ENCODE measurements around the gene GRIK3. TPM values are rescaled to one million over a fixed set of nuclear protein-coding genes. Genes with fewer than 3 reads are reported as not detected.

The GRIK3 gene
- total RNA-seq, 1 donor from 2014 or later = not detected

DNA sequence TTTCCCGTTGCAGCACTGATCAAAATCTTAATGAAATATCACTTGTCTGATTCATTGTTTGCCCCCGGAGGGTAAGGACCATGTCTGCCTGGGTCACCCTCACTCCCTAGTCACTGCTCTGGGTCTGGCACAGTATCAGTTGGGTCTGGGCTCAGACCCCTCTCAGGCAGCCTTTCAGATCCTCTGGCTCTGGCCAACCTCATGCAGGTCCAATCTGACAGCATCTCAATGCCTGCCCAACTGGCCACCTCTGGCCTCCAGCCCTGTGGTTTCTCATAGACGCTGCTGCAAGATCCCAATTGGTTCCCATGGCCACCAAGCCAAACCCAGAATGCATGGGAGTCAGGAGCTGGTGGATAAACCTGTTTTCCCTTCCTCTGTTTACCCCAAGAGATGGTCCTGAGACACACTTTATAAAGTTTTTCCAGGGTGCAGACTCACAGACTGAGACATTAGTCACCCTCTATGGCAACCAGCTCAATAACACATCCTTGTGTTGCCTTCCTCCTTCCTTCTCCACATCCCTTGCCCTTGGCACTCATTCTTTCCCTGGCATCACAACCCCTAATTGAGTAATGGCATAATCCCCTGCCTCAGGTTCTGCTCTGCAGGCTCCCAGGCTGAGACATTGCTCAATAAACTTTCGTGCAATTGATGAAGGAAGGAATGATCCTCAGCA, 199.2 kb downstream of the GRIK3 start:
- DNase-seq (ENCODE audit: low read depth, low spot score) = no peak

DNA sequence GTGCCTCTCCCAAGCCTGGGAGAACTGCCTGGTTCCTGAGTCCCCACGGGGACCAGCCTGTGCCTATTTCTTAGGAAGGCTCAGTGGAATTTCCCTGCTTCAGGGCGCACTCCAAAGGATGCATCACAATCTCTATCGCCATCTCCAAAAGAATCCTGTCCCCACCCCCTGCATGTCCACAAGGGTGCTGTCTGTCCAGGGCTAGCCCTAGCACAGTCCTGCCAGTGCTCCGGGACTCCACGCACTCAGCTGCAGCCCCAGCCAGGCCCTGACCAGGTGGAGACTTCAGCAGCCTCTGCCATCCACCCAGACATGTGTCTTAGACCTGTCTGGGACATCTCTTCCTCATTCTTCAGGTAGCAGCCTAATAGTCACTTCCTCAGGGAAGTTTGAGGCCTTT, 199.7 kb downstream of the GRIK3 start:
- no peak for DNase-seq (ENCODE audit: low read depth, low spot score)

DNA sequence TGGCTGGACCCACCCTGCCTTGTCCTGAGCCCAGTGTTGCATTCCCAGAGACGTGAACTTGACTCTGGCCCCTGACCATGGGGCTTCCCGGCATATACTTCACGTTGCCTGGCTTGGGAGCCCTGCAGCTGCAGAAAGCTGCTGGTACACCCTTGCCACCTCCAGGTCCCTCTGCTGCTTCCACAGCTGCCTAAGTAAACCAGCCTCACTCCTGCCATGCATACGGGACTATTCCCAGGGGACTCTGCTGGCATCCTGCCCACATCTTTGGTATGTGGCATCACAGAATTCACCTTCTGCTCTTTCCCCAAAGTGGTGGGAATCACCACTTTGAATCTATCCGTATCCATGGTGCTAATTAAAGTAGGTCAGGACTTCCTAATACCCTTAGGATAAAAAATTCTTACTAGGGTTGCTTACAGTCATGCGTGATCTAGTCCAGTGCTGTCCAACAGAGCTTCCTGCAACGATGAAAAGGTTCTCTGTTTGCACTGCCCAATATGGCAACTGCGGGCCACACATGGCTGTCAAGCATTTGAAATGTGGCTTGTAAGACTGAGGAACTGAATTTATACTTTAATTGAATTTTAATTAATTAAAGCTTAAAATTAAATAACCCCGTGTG, 203.0 kb downstream of the GRIK3 start:
- DNase-seq (ENCODE audit: low read depth, low spot score) = no peak

DNA sequence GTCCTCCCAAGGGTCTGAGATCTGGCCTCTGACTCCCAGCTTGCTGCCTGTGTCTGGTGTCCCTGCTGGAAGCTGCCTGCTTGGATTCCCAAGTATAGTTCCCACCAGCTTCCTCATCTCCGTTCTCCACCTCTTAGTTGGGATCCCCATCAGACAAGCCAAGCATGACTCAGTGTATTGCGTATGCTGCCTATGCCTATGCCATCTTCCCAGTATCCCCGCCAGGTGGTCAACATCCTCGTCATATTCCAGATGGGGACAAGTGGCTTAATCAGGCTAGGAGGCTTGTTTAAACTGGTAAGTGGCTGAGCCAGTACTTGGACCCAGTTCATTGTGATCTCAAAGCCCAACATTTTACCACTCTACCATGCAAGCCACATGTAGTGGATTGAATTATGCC, 204.4 kb downstream of the GRIK3 start:
- DNase-seq (ENCODE audit: low read depth, low spot score) = no peak

DNA sequence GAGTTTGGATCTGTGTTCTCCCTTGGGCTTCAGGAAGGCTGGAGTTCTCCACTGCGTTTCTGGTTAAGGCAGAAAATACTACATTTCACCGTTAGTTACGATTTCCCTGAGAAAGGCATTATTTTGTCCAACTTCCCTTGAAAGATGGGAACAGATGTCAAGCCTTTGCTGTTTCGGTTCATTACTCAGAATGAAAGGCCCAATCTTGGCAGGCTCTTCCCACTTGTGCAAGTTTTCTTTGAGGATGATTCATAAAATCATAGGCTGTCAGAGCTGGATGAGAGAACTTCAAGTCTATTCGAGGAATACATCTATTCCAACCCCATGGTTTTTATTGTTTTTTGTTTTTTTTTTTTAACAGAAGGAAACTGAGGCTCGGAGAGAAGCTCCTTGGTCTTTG, 205.2 kb downstream of the GRIK3 start:
- DNase-seq (ENCODE audit: low read depth, low spot score) = no peak

DNA sequence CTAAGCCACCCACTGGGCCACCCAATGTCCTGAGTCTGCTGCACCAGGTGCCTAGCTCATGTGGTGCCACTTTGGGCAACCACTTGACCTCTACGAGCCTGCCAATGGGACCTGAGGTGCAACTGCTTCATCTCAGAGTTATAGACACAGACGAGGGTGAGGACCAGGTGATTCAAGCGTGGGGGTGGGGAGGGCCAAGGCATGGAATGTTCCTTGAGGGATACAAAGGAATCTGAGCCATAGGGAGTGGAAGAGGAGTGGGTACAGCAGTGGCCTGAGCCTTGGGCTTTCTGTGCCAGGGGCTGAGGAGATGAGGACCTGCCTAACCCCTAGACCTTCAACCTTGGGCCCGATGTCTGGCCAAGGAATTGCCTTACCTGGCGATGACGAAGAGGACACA, 209.1 kb downstream of the GRIK3 start:
- DNase-seq (ENCODE audit: low read depth, low spot score) = no peak

DNA sequence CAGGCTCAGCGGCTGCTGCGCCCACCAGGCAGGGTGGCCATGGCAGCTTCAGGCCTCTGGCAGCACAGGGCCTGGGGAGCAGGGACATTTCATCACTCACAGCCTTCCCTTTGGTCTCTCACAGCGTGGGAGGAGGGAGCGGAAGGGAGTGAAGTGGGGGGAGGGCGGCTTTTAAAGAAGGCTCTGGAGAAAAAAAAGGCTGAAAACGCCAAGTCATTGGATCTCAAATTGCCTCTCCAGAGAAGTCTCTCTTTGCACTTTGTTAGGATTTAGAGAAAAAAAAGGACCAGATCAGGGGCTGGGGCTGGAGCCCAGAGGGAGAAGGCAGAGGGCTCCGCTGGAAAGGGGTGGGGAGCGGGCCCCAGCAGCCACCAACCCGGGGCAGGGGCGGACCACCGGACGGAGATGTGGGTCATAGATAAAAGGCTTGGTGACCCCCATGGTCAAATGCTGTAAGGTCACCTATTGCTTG, 209.9 kb downstream of the GRIK3 start:
- DNase-seq (ENCODE audit: low read depth, low spot score) = no peak

DNA sequence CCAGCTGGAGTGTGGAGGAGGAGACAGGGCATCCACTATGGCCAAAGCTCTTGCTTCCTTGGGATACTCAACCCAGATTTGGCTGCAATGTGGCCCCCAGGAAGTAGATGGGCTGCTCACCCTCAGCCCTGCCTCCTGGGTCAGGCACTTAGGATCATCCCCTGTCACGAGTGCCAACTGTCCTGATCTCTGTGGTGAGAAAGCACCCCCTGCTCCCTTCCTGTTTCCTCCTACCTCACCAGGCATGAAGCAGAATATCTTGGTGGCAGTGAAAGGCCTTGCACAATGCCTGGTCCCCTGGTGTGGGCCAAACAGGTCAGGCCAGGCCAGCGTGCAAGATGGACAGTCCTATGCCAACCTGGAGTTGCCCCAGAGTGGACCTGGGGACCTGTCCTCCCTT, 211.7 kb downstream of the GRIK3 start:
- no peak for DNase-seq (ENCODE audit: low read depth, low spot score)

DNA sequence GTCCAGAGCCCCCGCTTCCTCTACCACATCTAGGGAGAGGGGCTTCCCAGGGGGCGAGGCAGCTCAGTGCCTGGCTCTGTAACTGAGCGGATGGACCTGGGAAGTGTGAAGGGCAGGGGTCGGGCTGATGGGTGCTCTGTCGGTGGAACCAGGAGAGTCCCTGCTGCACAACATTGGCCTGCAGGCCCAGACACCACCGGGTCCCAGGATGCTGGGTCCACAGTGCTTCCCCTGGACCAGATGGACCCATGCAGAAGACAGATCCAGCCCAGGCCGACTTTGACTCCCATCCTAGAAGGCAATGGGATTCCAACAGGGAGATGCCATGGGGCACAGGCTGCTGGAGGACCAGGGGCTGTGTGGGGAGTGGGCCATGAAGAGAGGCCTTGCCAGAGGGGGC, 212.9 kb downstream of the GRIK3 start:
- no peak for DNase-seq (ENCODE audit: low read depth, low spot score)

DNA sequence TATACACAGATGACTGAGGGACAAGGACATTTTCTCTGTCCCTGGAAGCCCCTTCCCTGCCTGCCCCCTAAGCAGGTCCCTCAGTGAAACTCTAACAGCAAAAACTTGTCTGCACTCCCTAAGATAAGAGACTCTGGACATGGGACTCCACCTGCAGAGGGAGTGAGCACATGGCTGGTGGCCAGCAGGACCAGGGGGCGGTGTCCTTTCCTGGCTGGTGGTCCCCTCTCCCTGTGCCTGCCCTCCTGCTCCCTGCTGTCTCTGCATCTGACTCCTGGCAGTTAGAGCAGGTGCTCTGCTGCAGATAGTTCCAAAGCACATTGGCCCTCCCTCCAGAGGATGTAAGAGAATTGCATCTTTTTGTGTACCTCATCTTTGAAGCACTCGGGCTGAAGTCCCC, 215.5 kb downstream of the GRIK3 start:
- no peak for DNase-seq (ENCODE audit: low read depth, low spot score)

DNA sequence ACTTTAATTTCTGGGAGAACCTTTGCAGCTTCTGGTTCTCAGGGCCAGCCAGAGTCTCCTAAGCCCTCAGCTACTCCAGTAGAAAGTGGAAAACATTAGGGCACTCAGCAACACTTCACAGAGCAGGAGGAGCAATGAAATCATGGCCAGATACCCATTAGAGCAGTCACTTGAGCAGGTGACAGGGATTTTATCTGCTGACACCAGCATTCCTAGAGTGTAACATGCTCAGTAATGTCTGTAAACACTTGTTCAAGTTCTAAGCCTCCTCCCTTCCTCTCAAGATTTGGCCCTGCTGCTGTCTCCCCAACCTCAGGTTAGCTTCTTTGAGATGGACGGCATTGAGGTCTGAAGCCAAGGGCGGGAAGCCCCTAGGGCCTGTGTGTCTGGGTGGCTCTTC, 218.0 kb downstream of the GRIK3 start:
- no peak for DNase-seq (ENCODE audit: low read depth, low spot score)

DNA sequence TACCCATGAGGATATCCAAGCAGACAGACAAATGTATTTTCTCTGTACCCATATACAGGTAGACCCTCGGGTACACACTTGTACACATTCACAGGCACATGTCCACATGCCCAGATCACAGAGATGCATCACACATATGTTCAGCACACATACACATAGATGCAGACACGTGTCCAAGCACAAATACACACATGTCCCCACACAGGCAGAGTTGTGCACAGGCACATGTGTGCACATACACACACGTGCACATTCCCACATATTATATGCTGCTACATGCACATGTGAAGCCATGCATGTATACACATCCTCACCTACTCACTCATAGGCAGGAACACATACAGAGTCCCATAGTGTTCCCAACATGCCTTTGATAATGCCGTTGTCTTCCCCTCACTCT, 219.5 kb downstream of the GRIK3 start:
- DNase-seq (ENCODE audit: low read depth, low spot score) = no peak

DNA sequence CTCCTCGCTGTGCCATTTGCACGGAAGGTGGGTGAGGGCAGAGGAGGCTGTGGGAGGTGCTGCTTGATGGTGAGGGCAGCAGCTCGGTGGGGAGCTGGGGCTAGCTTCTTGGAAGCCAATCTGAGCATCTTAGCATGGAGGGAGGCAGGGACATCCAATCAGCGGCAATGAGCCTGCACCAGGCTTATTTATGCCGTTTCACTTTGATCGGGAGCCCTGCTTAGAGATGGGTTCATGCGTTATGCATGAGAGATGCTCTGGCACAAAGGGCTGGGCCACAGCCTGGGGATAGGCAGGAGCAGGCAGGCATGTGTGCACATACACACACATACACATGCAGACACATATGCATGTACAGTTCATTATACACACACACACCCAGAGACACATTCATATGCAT, 220.2 kb downstream of the GRIK3 start:
- DNase-seq (ENCODE audit: low read depth, low spot score) = no peak

DNA sequence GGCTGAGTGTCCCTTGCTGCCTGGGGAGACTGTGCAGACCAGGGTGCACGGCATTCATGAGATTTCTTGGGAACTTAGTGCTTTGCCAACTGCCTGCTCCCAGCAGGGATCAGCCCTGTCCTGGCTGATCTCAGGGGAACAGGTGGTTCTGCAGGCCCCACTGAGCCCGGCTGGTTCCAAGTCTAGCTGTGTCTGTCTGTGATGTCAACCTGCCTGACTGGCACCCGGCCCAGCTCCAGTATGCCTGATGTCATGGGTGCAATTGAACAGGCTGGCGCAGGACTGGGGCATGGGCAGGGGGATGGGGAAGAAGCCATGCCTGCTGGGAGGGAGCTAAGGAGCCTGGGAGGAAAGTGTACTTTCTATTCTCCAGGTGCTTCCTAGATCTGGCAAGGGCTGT, 227.1 kb downstream of the GRIK3 start:
- DNase-seq (ENCODE audit: low read depth, low spot score) = no peak

DNA sequence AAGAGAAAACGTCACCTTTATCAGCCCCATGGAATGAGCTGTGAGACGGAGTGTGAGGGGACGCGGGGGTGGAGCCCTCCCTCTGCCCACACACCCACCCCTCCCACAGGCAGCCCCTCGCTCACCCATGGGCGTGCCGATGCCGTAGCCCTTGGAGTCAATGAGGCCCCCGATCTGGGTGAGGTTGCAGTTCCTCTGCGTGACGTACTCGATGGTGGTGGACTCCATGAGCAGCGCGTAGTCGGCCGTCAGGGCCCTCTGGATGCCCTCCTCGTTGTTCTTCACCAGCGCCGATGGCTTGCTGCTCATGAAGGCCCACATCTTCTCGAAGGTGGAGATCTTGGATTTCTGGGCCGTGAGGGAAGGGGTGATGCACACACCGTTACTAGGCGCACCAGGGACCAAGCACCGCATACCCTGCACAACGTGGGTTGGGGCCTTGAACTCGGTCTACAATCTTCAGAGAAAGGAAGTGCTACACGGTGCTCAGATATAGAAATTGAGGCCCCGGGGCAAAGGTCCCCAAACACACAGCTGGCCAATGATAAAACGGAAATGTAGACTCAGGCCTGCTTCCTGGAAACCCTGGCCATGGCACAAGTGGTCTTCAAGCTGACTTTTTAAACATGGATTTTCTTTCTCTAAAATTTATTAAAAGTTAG, 228.2 kb downstream of the GRIK3 start:
- peak; percentile 60 for DNase-seq (ENCODE audit: low read depth, low spot score)

DNA sequence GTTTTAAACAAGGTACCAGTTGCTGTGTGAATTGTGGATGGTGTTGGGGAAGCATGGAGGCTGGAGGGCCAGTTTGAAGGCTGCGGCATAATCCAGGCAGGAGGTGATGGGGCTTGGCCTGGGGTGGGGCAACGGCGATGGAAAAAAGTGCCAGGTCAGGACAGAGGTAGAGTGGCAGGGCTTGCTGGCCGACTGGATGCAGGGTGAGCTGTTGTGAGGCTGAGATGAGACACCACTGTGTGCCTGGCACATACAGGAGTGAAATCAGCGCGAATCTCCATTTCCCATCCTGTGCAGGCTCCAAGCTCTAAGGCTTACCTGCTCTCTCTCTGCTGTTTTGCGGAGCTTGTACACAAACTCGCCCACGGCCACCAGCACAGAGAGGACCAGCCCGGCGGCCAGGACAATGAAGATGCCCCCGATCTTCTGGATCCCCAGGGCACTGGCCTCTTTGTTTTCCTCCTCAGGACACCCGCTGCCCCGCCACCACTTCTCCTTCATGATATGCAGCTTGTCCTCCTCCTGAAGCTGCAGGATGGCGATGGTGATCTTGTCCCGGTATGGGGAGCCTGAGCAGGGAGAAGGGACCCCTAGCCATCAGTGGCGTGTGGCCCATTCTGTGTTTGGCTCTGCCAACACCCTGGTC, 229.5 kb downstream of the GRIK3 start:
- DNase-seq (ENCODE audit: low read depth, low spot score) = no peak

DNA sequence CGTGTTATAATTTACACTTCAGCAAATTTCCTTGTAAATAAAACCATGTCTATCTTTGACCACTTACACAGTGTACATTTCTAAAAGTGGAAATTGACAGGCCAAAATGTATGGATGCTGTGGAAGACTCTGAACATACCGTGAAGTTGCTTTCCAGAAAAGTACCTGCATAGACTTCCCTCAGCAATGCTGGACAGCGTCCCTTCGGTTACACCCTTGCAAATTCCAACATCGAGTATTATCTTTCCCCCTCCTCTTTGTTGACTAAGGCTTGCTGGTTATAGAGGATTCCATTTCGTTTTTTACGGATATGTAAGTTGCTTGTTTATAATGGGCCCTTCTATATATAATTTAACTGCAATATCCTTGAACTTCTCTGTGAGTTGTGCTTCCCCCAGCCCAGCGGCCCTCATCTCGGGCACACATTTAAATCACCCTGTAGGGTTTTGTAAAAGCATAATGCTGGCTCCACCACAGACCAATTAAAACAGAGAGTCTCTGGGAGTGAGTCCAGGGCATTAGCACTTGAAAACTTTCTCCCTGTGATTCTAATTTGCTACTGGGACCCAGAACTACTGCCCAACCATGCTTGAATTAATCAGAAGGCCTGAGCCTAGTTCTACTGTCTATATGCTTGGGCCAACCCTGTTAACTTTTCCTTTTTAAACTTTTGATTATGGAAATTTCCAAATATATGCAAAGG, 230.3 kb downstream of the GRIK3 start:
- no peak for DNase-seq (ENCODE audit: low read depth, low spot score)

DNA sequence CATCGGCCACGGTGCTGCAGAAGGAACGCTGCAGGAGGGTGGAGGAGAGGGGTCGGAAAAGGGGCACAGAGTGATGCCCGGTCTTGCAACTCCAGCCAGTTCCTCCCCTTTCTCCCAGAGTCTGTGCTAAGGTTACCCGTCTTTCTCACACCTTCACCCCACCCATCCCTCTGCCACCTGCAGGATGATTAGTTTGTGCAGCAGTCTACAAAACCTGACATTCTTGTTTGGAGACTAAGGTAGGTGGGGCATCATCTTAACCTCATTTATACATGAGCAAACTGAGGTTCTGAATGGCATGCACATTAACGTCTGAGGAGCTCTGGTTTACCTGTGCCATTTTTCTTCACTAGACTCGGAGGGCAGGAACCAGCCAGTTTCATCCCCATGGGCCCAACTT, 232.3 kb downstream of the GRIK3 start:
- DNase-seq (ENCODE audit: low read depth, low spot score) = no peak

DNA sequence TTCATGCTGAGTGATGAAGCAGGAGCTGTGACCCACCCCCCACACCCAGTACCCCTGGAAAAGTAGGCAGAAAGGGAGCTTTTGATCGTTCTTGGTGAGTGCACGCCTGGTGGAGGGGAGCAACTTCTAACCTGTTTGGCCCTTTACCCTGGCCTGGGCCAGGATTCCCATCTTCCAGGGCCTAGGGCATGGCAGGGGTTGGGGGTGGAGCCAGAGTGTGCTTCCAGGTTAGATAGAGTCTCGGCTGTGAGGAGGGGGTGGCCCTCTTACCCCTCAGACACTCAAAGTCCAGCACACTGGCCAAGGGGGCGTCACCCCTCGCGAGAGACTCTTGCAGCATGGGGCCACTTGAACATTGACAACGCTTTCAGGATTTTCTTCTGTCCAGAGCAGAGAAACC, 236.6 kb downstream of the GRIK3 start:
- DNase-seq (ENCODE audit: low read depth, low spot score) = no peak

DNA sequence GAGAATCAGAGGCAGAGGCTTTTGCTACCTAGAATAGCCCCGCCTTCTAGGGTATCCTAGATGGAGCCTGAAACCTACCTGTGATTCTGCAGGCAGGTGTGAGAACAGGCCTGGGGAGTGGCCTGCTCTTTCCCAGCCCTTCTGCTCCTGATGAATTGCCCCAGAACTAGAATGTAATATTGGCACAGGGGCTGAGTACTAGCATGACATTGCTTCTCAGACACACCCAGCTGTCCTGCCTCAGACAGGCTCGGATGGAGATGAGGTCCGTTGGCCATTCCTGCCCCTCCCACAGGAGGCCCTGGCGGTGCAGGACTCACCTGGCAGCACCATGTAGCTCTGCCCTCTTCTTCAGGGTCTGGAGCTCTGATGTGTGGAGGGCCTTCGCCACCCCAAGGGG, 237.6 kb downstream of the GRIK3 start:
- DNase-seq (ENCODE audit: low read depth, low spot score) = no peak

DNA sequence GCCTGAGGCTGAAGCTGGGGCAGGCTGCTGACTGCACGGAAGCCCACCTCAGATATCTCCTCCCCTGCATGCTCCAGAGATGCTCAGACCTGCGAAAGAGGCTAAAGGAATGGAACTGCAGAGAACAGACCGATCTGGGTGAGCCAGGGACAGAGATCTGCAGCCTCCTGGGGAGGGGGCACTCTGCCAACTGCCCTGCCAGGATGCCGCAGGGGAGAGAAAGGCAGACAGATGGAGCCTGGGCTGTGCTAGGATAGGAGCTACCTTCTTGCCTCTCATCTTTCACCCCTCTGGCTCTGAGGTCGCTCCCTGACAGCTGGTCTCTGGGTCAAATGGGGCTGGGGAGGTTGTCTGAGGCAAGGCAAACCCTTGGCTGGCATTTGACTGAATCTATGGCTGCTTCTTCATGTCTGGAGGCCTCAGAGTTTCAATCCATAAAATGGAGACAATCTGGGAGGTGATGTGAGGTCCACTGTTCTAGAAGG, 238.2 kb downstream of the GRIK3 start:
- no peak for DNase-seq (ENCODE audit: low read depth, low spot score)

DNA sequence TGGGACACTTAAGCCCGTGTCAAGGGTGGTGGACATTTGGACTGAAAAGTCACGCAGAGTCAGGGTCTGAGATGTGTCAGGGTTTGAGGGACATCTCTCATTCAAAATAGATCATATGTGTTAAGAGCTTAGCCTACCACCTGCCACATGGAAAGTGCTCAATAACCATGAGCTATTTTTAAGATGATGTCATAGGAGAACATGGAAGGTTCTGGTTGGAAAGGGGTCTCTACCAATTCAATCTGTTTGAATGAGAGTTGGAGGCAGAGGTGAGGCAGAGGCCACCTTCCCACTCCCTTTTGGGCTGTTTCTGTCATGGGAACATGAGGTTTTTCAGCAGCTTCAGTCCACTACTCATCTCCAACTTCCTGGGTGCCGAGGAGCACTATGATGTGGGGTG, 239.9 kb downstream of the GRIK3 start:
- DNase-seq (ENCODE audit: low read depth, low spot score) = no peak

All from pulmonary artery endothelial cell (primary cell).